H9 (cell line): ENCODE results near the gene GPC6. TPM values are rescaled to one million over a fixed set of nuclear protein-coding genes. Genes with fewer than 3 reads are reported as not detected.

ENCODE experiments used
- DNase-seq: peaks from one replicate; pipeline ENCODE4 v3.0.0-alpha.2; 2017
- H2AFZ ChIP-seq: one replicate; pipeline ENCODE4 v1.6.1; 2013; ENCODE audit warnings: mild to moderate bottlenecking, low read length, control low read depth, moderate library complexity
- H2AK5ac ChIP-seq: 2 replicates; pipeline ENCODE4 v1.6.1; 2013; ENCODE audit warnings: low read length, control low read depth, mixed read lengths; ENCODE audit not compliant: insufficient read length
- H2BK120ac ChIP-seq: one replicate; pipeline ENCODE4 v1.6.1; 2013; ENCODE audit warnings: low read depth, mild to moderate bottlenecking, low read length, control low read depth, inconsistent platforms; ENCODE audit not compliant: poor library complexity, severe bottlenecking
- H2BK12ac ChIP-seq: 2 replicates; pipeline ENCODE4 v1.6.1; 2013; ENCODE audit warnings: low read length, control low read depth, mixed read lengths, low read depth; ENCODE audit not compliant: insufficient read length
- H2BK15ac ChIP-seq: 2 replicates; pipeline ENCODE4 v1.6.1; 2013; ENCODE audit warnings: low read depth, low read length, control low read depth
- H2BK20ac ChIP-seq: one replicate; pipeline ENCODE4 v1.6.1; 2013; ENCODE audit warnings: low read depth, mild to moderate bottlenecking, low read length, control low read depth, inconsistent platforms; ENCODE audit not compliant: poor library complexity, severe bottlenecking
- H2BK5ac ChIP-seq: 2 replicates; pipeline ENCODE4 v1.6.1; 2013; ENCODE audit warnings: low read length, control low read depth, mixed read lengths; ENCODE audit not compliant: insufficient read length
- H3K14ac ChIP-seq: 2 replicates; pipeline ENCODE4 v1.6.1; 2013; ENCODE audit warnings: low read length, control low read depth; ENCODE audit not compliant: insufficient read depth
- H3K18ac ChIP-seq: 2 replicates; pipeline ENCODE4 v1.6.1; 2013; ENCODE audit warnings: low read depth, mild to moderate bottlenecking, mixed read lengths, low read length, control low read depth; ENCODE audit not compliant: insufficient read length
- H3K23ac ChIP-seq: 2 replicates; pipeline ENCODE4 v1.6.1; 2013; ENCODE audit warnings: low read length, control low read depth, mixed read lengths, low read depth; ENCODE audit not compliant: insufficient read length
- H3K23me2 ChIP-seq: 2 replicates; pipeline ENCODE4 v1.6.1; 2013; ENCODE audit warnings: low read depth, mild to moderate bottlenecking, mixed read lengths, low read length, control low read depth; ENCODE audit not compliant: insufficient read length, poor library complexity, severe bottlenecking
- H3K27ac ChIP-seq: 2 replicates; pipeline ENCODE4 v1.5.1; 2013; ENCODE audit warnings: low read length, control low read depth, mixed read lengths, low read depth; ENCODE audit not compliant: insufficient read length
- H3K27me3 ChIP-seq: 2 replicates; pipeline ENCODE4 v1.6.1; 2013; ENCODE audit warnings: low read length, control low read depth, inconsistent platforms; ENCODE audit not compliant: insufficient read depth
- H3K4ac ChIP-seq: 2 replicates; pipeline ENCODE4 v1.6.1; 2013; ENCODE audit warnings: low read depth, mild to moderate bottlenecking, control low read depth, inconsistent platforms, low read length, moderate library complexity
- H3K4me1 ChIP-seq: 2 replicates; pipeline ENCODE4 v1.6.1; 2013; ENCODE audit warnings: low read length, control low read depth, inconsistent platforms; ENCODE audit not compliant: insufficient read depth
- H3K4me2 ChIP-seq: 2 replicates; pipeline ENCODE4 v1.6.1; 2013; ENCODE audit warnings: low read length, control low read depth, mixed read lengths; ENCODE audit not compliant: insufficient read length, insufficient read depth
- H3K56ac ChIP-seq: 2 replicates; pipeline ENCODE4 v1.6.1; 2013; ENCODE audit warnings: low read depth, mild to moderate bottlenecking, mixed read lengths, low read length, control low read depth; ENCODE audit not compliant: insufficient read length
- H3K79me1 ChIP-seq: 2 replicates; pipeline ENCODE4 v1.6.1; 2013; ENCODE audit warnings: low read depth, mild to moderate bottlenecking, moderate library complexity, low read length, control low read depth, inconsistent platforms; ENCODE audit not compliant: insufficient read depth, poor library complexity, severe bottlenecking
- H3K79me2 ChIP-seq: 2 replicates; pipeline ENCODE4 v1.6.1; 2013; ENCODE audit warnings: low read length, control low read depth, inconsistent platforms; ENCODE audit not compliant: insufficient read depth
- H3K9ac ChIP-seq: 2 replicates; pipeline ENCODE4 v1.6.1; 2013; ENCODE audit warnings: low read length, control low read depth, mixed read lengths; ENCODE audit not compliant: insufficient read length; ENCODE audit errors: extremely low read depth
- H3K9me3 ChIP-seq: one replicate; pipeline ENCODE4 v1.6.1; 2013; ENCODE audit warnings: low read depth, low read length, inconsistent platforms; ENCODE audit not compliant: control insufficient read depth
- H3T11ph ChIP-seq: one replicate; pipeline ENCODE4 v1.6.1; 2013; ENCODE audit warnings: mild to moderate bottlenecking, low read length, control low read depth, inconsistent platforms
- H4K20me1 ChIP-seq: one replicate; pipeline ENCODE4 v1.6.1; 2013; ENCODE audit not compliant: control insufficient read depth, insufficient read length, insufficient read depth
- H4K5ac ChIP-seq: 2 replicates; pipeline ENCODE4 v1.6.1; 2013; ENCODE audit warnings: low read depth, mild to moderate bottlenecking, mixed read lengths, low read length, control low read depth; ENCODE audit not compliant: insufficient read length
- H4K8ac ChIP-seq: replicated peaks from 2 replicates; pipeline ENCODE4 v1.6.1; 2013; ENCODE audit warnings: low read length, control low read depth, mixed read lengths, low read depth; ENCODE audit not compliant: insufficient read length
- H4K91ac ChIP-seq: 2 replicates; pipeline ENCODE4 v1.6.1; 2013; ENCODE audit warnings: low read depth, mild to moderate bottlenecking, moderate library complexity, mixed read lengths, low read length, control low read depth; ENCODE audit not compliant: insufficient read length
- H3K27ac Mint-ChIP-seq, 3 experiments: 2 replicates in 2 of 3; 3 replicates in 1 of 3; pipeline ENCODE4 v1.8.0; 2020 to 2021; ENCODE audit warnings: mixed read lengths in 3 of 3, mild to moderate bottlenecking in 1 of 3, moderate library complexity in 1 of 3
- H3K27me3 Mint-ChIP-seq: 2 replicates; pipeline ENCODE4 v1.8.0; 2021; ENCODE audit warnings: low read depth, mild to moderate bottlenecking, moderate library complexity, mixed read lengths
- H3K36me3 Mint-ChIP-seq, 3 experiments: 2 replicates in 2 of 3; 3 replicates in 1 of 3; pipeline ENCODE4 v1.8.0; 2020 to 2021; ENCODE audit warnings: low read depth in 3 of 3, mixed read lengths in 3 of 3; ENCODE audit not compliant: insufficient read depth in 1 of 3
- H3K4me1 Mint-ChIP-seq, 2 experiments: 2 replicates each; pipeline ENCODE4 v1.8.0; 2020; ENCODE audit warnings: mixed read lengths in 2 of 2
- H3K4me3 Mint-ChIP-seq, 2 experiments: 2 replicates in 1 of 2; 3 replicates in 1 of 2; pipeline ENCODE4 v1.8.0; 2020 to 2021; ENCODE audit warnings: mild to moderate bottlenecking in 2 of 2, mixed read lengths in 2 of 2, moderate library complexity in 1 of 2
- H3K9me3 Mint-ChIP-seq, 2 experiments: 2 replicates in 1 of 2; 3 replicates in 1 of 2; pipeline ENCODE4 v1.8.0; 2020; ENCODE audit warnings: mild to moderate bottlenecking in 2 of 2, mixed read lengths in 2 of 2, moderate library complexity in 1 of 2
- CTCF ChIP-seq: fragments of 200-600 bp; sonication (generic); conservative IDR thresholded peaks from 3 replicates; pipeline ENCODE4 v1.8.0; 2021; ENCODE audit warnings: antibody characterized with exemption, mild to moderate bottlenecking
- WGBS: extraction: QIAGEN DNeasy Blood & Tissue Kit; methylation state at CpG from one replicate; pipeline ENCODE4 v1.1.7; 2013; ENCODE audit warnings: missing lambda C conversion rate, low lambda C conversion rate, mixed read lengths; ENCODE audit not compliant: insufficient read length; ENCODE audit errors: extremely low coverage; 5-methylcytosine and 5-hydroxymethylcytosine counted together
- total RNA-seq: library from RNA; stranded (reverse); gene quantifications from 2 replicates; pipeline ENCODE4 v1.2.1, GENCODE V29; 2021

Gene GPC6
- total RNA-seq, 1 experiment from 2014 or later: 15.6 TPM

GRCh38 chr13:93364166-93364565, 137.6 kb downstream of the GPC6 start:
- H2BK120ac ChIP-seq: no peak overlapping the region
- H2BK5ac ChIP-seq: no peak overlapping the region
- no peak overlapping the region for H4K91ac ChIP-seq
- H3K27me3 ChIP-seq: no peaks in the 10 kb centered on the region
- DNase-seq: no peak
- H3K23me2 ChIP-seq: no peaks in the 10 kb centered on the region
- H3K4ac ChIP-seq: no peak overlapping the region
- no peak overlapping the region for H3K9ac ChIP-seq
- no peaks in the 10 kb centered on the region for H3K79me2 ChIP-seq
- Mint-ChIP-seq H3K27me3 (no peaks in the 10 kb centered on the region), H3K36me3 (no peaks in the 10 kb centered on the region), H3K27ac (no peak overlapping the region), H3K9me3 (no peaks in the 10 kb centered on the region), H3K4me3 (no peak overlapping the region), H3K4me1 (no peaks in the 10 kb centered on the region)
- H2BK12ac ChIP-seq: no peak overlapping the region
- no peak overlapping the region for H3T11ph ChIP-seq
- no peak overlapping the region for H4K5ac ChIP-seq
- H2AFZ ChIP-seq: no peak overlapping the region
- no peak overlapping the region for H2BK15ac ChIP-seq
- no peak overlapping the region for H2BK20ac ChIP-seq
- no peak overlapping the region for H3K18ac ChIP-seq
- H3K4me2 ChIP-seq: no peak overlapping the region
- no peak overlapping the region for H4K8ac ChIP-seq
- no peaks in the 10 kb centered on the region for H3K79me1 ChIP-seq
- no CpG with 5 or more reads among the region's 5 CpGs for WGBS
- H3K9me3 ChIP-seq: no peaks in the 10 kb centered on the region
- no peak for TF ChIP-seq CTCF
- peaks cover 3% of the 10 kb centered on the region; the same call in 1 of the 2 replicates for H3K4me1 ChIP-seq
- H2AK5ac ChIP-seq: no peak overlapping the region
- no peak overlapping the region for H3K14ac ChIP-seq
- H3K23ac ChIP-seq: no peak overlapping the region
- no peak overlapping the region for H3K27ac ChIP-seq
- no peaks in the 10 kb centered on the region for H4K20me1 ChIP-seq
- no peak overlapping the region for H3K56ac ChIP-seq
